BJ (cell line): Measurements from ENCODE around the gene DNAJA3. TPM values are rescaled to one million over a fixed set of nuclear protein-coding genes. Genes with fewer than 3 reads are reported as not detected.

ENCODE experiments used
- CTCF ChIA-PET: fragments of 350-600 bp; formaldehyde crosslinking; extraction: SDS; loops from one replicate; lab custom pipeline; 2021; ENCODE audit warnings: antibody characterized with exemption, inconsistent platforms; lab: Yijun Ruan, JAX
- POLR2A ChIA-PET: fragments of 300-600 bp; sonication (Branson Sonifier 250); formaldehyde crosslinking; extraction: SDS; loops from one replicate; lab custom pipeline; 2021; ENCODE audit warnings: antibody characterized with exemption; lab: Charles Lee
- DNase-seq: peaks from one replicate; pipeline ENCODE4 v3.0.0-alpha.2; 2011; ENCODE audit warnings: low read depth
- H3K27me3 ChIP-seq: 2 replicates; pipeline ENCODE4 v1.6.0; 2011; ENCODE audit warnings: low read length; ENCODE audit not compliant: control insufficient read depth, insufficient read depth
- H3K36me3 ChIP-seq: 2 replicates; pipeline ENCODE4 v1.5.1; 2011; ENCODE audit warnings: low read length; ENCODE audit not compliant: control insufficient read depth, insufficient read depth
- H3K4me3 ChIP-seq: 2 replicates; pipeline ENCODE4 v1.5.1; 2011; ENCODE audit warnings: low read depth, mild to moderate bottlenecking, control low read depth, low read length
- CTCF ChIP-seq: IDR thresholded peaks from 2 replicates; pipeline ENCODE4 v1.5.1; 2011; ENCODE audit warnings: low read depth, mild to moderate bottlenecking, control low read depth, inconsistent platforms, low read length, moderate library complexity; ENCODE audit not compliant: insufficient read depth
- polyA plus RNA-seq: library from polyadenylated mRNA; depleted of rRNA; stranded (reverse); fragments of >200 nt; gene quantifications from 2 replicates; pipeline ENCODE4 v1.2.3, GENCODE V29; 2011

DNAJA3 gene
- polyA plus RNA-seq, 1 experiment, result 48.8 TPM

- POLR2A ChIA-PET, result no interaction called here
These were observed 7.6 kb downstream of the DNAJA3 start for GRCh38 chr16:4433228-4433627.

GRCh38 chr16:4433914-4434787 lies 8.5 kb downstream of the DNAJA3 start:
- Histone ChIP-seq H3K27me3 (no peaks in the 10 kb centered on the region), H3K4me3 (no peak overlapping the region), H3K36me3 (peaks cover 9% of the 10 kb centered on the region)
- no peak for TF ChIP-seq CTCF
- POLR2A ChIA-PET, result no interaction called here
- CTCF ChIA-PET, result no interaction called here
- DNase-seq, result no peak

More at GRCh38 chr16:4433228-4433627, 7.6 kb downstream of the DNAJA3 start:
- Histone ChIP-seq H3K4me3 (no peak overlapping the region), H3K36me3 (peaks cover 9% of the 10 kb centered on the region), H3K27me3 (no peaks in the 10 kb centered on the region)
- no peak for DNase-seq
- TF ChIP-seq CTCF, result no peak
- CTCF ChIA-PET, result interaction anchor here (0.6 kb wide), 1 partner anchor 10 kb away, joined by 3 read pairs; no protein-coding TSS in a partner anchor

GRCh38 chr16:4435337-4436067 lies 9.8 kb downstream of the DNAJA3 start:
- Histone ChIP-seq H3K36me3 (peaks cover 13% of the 10 kb centered on the region), H3K27me3 (no peaks in the 10 kb centered on the region), H3K4me3 (no peak overlapping the region)
- ChIA-PET CTCF (no interaction called here), POLR2A (no interaction called here)
- no peak for TF ChIP-seq CTCF
- DNase-seq, result no peak

GRCh38 chr16:4437366-4437765 lies 11.7 kb downstream of the DNAJA3 start:
- CTCF ChIA-PET, result interaction anchor here (0.6 kb wide), 2 partner anchors 145 to 1443 kb away, joined by 3 to 4 read pairs; no protein-coding TSS in a partner anchor
- POLR2A ChIA-PET, result no interaction called here
- H3K36me3 ChIP-seq, result peaks cover 18% of the 10 kb centered on the region
- H3K27me3 ChIP-seq, result no peaks in the 10 kb centered on the region
- DNase-seq, result no peak
- H3K4me3 ChIP-seq, result no peak overlapping the region
- no peak for TF ChIP-seq CTCF

- CTCF ChIA-PET, result interaction anchor here (0.6 to 1.3 kb wide), 2 partner anchors 9 to 395 kb away, joined by 3 read pairs; no protein-coding TSS in a partner anchor
- DNase-seq, result no peak
- H3K36me3 ChIP-seq, result peaks cover 40% of the 10 kb centered on the region
- no peak for TF ChIP-seq CTCF
- no peak overlapping the region for H3K4me3 ChIP-seq
- no peaks in the 10 kb centered on the region for H3K27me3 ChIP-seq
- POLR2A ChIA-PET, result no interaction called here
These were observed 16.7 kb downstream of the DNAJA3 start for GRCh38 chr16:4442371-4442770.
